IMR-90 (cell line): ENCODE measurements around the gene FERD3L. TPM values are rescaled to one million over a fixed set of nuclear protein-coding genes. Genes with fewer than 3 reads are reported as not detected.

Experiments
- ATAC-seq: fragments of 200-7000 bp; cut with Tn5 transposase; 2 replicates; pipeline ENCODE4 v1.9.1; 2020; ENCODE audit warnings: low read depth, mild to moderate bottlenecking, moderate library complexity
- BruUV-seq: library from RNA; stranded (reverse); fragments of 400-500 nt; replicated peaks from 2 replicates; lab custom pipeline; 2021; lab: Mats Ljungman, UMichigan
- CTCF ChIA-PET: fragments of 300-600 bp; formaldehyde crosslinking; extraction: SDS; loops from one replicate; lab custom pipeline; 2021; ENCODE audit warnings: antibody characterized with exemption; lab: Yijun Ruan, JAX
- POLR2A ChIA-PET: fragments of 300-600 bp; sonication (Branson Sonifier 250); formaldehyde crosslinking; loops from one replicate; lab custom pipeline; 2022; ENCODE audit warnings: antibody characterized with exemption; ENCODE audit not compliant: unreplicated experiment; lab: Charles Lee
- DNase-seq: peaks from one replicate; pipeline ENCODE4 v3.0.0; 2013
- H2AFZ ChIP-seq: replicated peaks from 2 replicates; pipeline ENCODE3; 2013; ENCODE audit warnings: low read length, mild to moderate bottlenecking; ENCODE audit not compliant: poor library complexity
- H2AK5ac ChIP-seq: 2 replicates; pipeline ENCODE4 v1.6.1; 2013; ENCODE audit warnings: low read depth, low read length, inconsistent platforms
- H2AK9ac ChIP-seq: replicated peaks from 2 replicates; pipeline ENCODE3; 2013; ENCODE audit warnings: mild to moderate bottlenecking, low read depth, low read length, moderate library complexity; ENCODE audit not compliant: poor library complexity
- H2BK120ac ChIP-seq: 2 replicates; pipeline ENCODE4 v1.6.1; 2013; ENCODE audit warnings: low read depth, low read length, inconsistent platforms
- H2BK15ac ChIP-seq: 3 replicates; pipeline ENCODE4 v1.6.1; 2013; ENCODE audit warnings: low read depth, low read length, inconsistent platforms
- H2BK20ac ChIP-seq: 2 replicates; pipeline ENCODE4 v1.6.1; 2013; ENCODE audit warnings: low read depth, mild to moderate bottlenecking, inconsistent platforms, low read length, moderate library complexity
- H2BK5ac ChIP-seq: 2 replicates; pipeline ENCODE4 v1.6.1; 2013; ENCODE audit warnings: mild to moderate bottlenecking, low read depth, low read length, inconsistent platforms; ENCODE audit not compliant: poor library complexity, severe bottlenecking
- H3K14ac ChIP-seq: replicated peaks from 2 replicates; pipeline ENCODE4 v1.6.1; 2013; ENCODE audit warnings: low read depth, low read length, inconsistent platforms
- H3K18ac ChIP-seq: 2 replicates; pipeline ENCODE4 v1.6.1; 2013; ENCODE audit warnings: low read depth, low read length, control low read depth
- H3K23ac ChIP-seq: 2 replicates; pipeline ENCODE4 v1.6.1; 2013; ENCODE audit warnings: low read depth, low read length, inconsistent platforms
- H3K27ac ChIP-seq: 2 replicates; pipeline ENCODE4 v1.5.1; 2013; ENCODE audit warnings: mild to moderate bottlenecking, control low read depth, low read length; ENCODE audit not compliant: insufficient read depth
- H3K27me3 ChIP-seq: 2 replicates; pipeline ENCODE4 v1.6.1; 2013; ENCODE audit warnings: low read length; ENCODE audit not compliant: control insufficient read depth, insufficient read depth
- H3K36me3 ChIP-seq: 2 replicates; pipeline ENCODE4 v1.6.1; 2013; ENCODE audit warnings: low read length, mixed read lengths; ENCODE audit not compliant: control insufficient read depth, insufficient read depth
- H3K4ac ChIP-seq: 2 replicates; pipeline ENCODE4 v1.6.1; 2013; ENCODE audit warnings: low read depth, low read length, inconsistent platforms
- H3K4me1 ChIP-seq: 2 replicates; pipeline ENCODE4 v1.6.1; 2013; ENCODE audit warnings: low read length, mixed read lengths; ENCODE audit not compliant: control insufficient read depth, insufficient read depth
- H3K4me2 ChIP-seq: 2 replicates; pipeline ENCODE4 v1.6.1; 2013; ENCODE audit warnings: low read depth, mild to moderate bottlenecking, control low read depth, low read length, moderate library complexity
- H3K4me3 ChIP-seq: 2 replicates; pipeline ENCODE4 v1.5.1; 2013; ENCODE audit warnings: low read depth, mild to moderate bottlenecking, control low read depth, low read length, moderate library complexity; ENCODE audit not compliant: insufficient read depth
- H3K56ac ChIP-seq: 2 replicates; pipeline ENCODE4 v1.6.1; 2013; ENCODE audit warnings: low read length, inconsistent platforms; ENCODE audit not compliant: insufficient read depth; ENCODE audit errors: extremely low read depth
- H3K79me1 ChIP-seq, 2 experiments: 2 replicates each; pipeline ENCODE4 v1.6.1; 2013; ENCODE audit warnings: low read length in 2 of 2, inconsistent platforms in 1 of 2, low read depth in 1 of 2
- H3K9ac ChIP-seq: 2 replicates; pipeline ENCODE4 v1.6.1; 2013; ENCODE audit warnings: low read depth, low read length, control low read depth
- H3K9me1 ChIP-seq: 2 replicates; pipeline ENCODE4 v1.6.1; 2013; ENCODE audit warnings: low read length, inconsistent platforms; ENCODE audit not compliant: insufficient read depth
- H3K9me3 ChIP-seq: 2 replicates; pipeline ENCODE4 v1.6.1; 2013; ENCODE audit warnings: low read length; ENCODE audit not compliant: control insufficient read depth, insufficient read depth
- H4K20me1 ChIP-seq: 2 replicates; pipeline ENCODE4 v1.6.1; 2013; ENCODE audit warnings: low read length, inconsistent platforms; ENCODE audit not compliant: insufficient read depth
- H4K5ac ChIP-seq: 2 replicates; pipeline ENCODE4 v1.6.1; 2013; ENCODE audit warnings: mild to moderate bottlenecking, low read depth, low read length, control low read depth
- H4K8ac ChIP-seq, 2 experiments: 2 replicates each; pipeline ENCODE4 v1.6.1; 2013; ENCODE audit warnings: low read depth in 2 of 2, low read length in 2 of 2, control low read depth in 1 of 2, inconsistent platforms in 1 of 2
- H4K91ac ChIP-seq: 2 replicates; pipeline ENCODE4 v1.6.1; 2013; ENCODE audit warnings: low read depth, low read length, inconsistent platforms; ENCODE audit not compliant: insufficient read depth
- MAFK ChIP-seq: IDR thresholded peaks from 2 replicates; pipeline ENCODE4 v1.6.1; 2012; ENCODE audit warnings: low read depth, low read length, improper control_type of control experiment
- WGBS, 2 experiments: methylation state at CpG; one replicate each; pipeline versions ENCODE4 v1.1.5 to v1.1.7; 2013; ENCODE audit warnings: missing lambda C conversion rate in 2 of 2; ENCODE audit not compliant: insufficient read length in 1 of 2; ENCODE audit errors: extremely low coverage in 2 of 2; 5-methylcytosine and 5-hydroxymethylcytosine counted together
- dilution Hi-C: fragments of 300-500 bp; cut with HindIII; formaldehyde crosslinking; loops from one replicate; pipeline ENCODE4 v1.14.3; 2018; ENCODE audit warnings: low sequenced_read_pairs; ENCODE audit not compliant: unreplicated experiment
- in situ Hi-C: fragments of 300-500 bp; cut with MboI; formaldehyde crosslinking; loops from 3 replicates; pipeline ENCODE4 v1.14.3; 2019; ENCODE audit warnings: low sequenced_read_pairs, inconsistent platforms, mixed read lengths
- intact Hi-C: fragments of 100-400 bp; cut with micrococcal nuclease; formaldehyde crosslinking; loops from 2 replicates; pipeline ENCODE4 v1.10.0; 2022
- polyA plus RNA-seq, 3 experiments: library from polyadenylated mRNA; depleted of rRNA; stranded (reverse); fragments of >200 nt; gene quantifications; 2 replicates each; pipeline ENCODE4 v1.2.3, GENCODE V29; 2012; ENCODE audit warnings: low replicate concordance in 1 of 3
- total RNA-seq: library from RNA; depleted of rRNA; stranded (reverse); fragments of >200 nt; gene quantifications from 2 replicates; pipeline ENCODE4 v1.2.3, GENCODE V29; 2012

Gene FERD3L
- total and polyA plus RNA-seq, 2 of the 4 experiments (the other 2 are of a cell fraction), result not detected

GRCh38 chr7:19110026-19110730 lies 35.0 kb downstream of the FERD3L start:
- no TSS peak for BruUV-seq
- no peak overlapping the region for H4K91ac ChIP-seq
- no peaks in the 10 kb centered on the region for H3K27me3 ChIP-seq
- no peak overlapping the region for H2AFZ ChIP-seq
- H3K4me1 ChIP-seq, result peaks cover 7% of the 10 kb centered on the region
- 0 out of 2 replicates have a peak, but pooled peaks cover 3% of the 10 kb centered on the region for H3K9me1 ChIP-seq
- no peak overlapping the region for H3K23ac ChIP-seq
- H2AK9ac ChIP-seq, result no peak overlapping the region
- POLR2A ChIA-PET, result no interaction called here
- no peak overlapping the region for H3K4ac ChIP-seq
- CTCF ChIA-PET, result no interaction called here
- H2BK15ac ChIP-seq, result no peak overlapping the region
- H3K36me3 ChIP-seq, result no peaks in the 10 kb centered on the region; the same call in 1 of the 2 replicates
- dilution Hi-C loops (no loop called here), intact Hi-C loops (loop anchor here (10.0 kb wide), 1 partner anchor 355 kb away; no protein-coding TSS in a partner anchor), in situ Hi-C loops (loop anchor here (10.0 to 25.0 kb wide), 2 partner anchors 415 to 748 kb away; no protein-coding TSS in a partner anchor)
- no peak overlapping the region for H2AK5ac ChIP-seq
- ATAC-seq, result no peak
- no peak overlapping the region for H4K5ac ChIP-seq
- no peaks in the 10 kb centered on the region for H3K9me3 ChIP-seq
- DNase-seq, result no peak
- H2BK20ac ChIP-seq, result no peak overlapping the region
- peaks cover 3% of the 10 kb centered on the region; the same call in 1 of the 2 replicates for H4K20me1 ChIP-seq
- no peak overlapping the region for H4K8ac ChIP-seq
- H3K4me3 ChIP-seq, result no peak overlapping the region
- H3K18ac ChIP-seq, result no peak overlapping the region
- peaks cover 6 to 33% of the 10 kb centered on the region in 2 experiments; a peak in 3 of 4 replicates for H3K79me1 ChIP-seq
- H3K9ac ChIP-seq, result no peak overlapping the region
- no peak overlapping the region for H2BK5ac ChIP-seq
- H3K4me2 ChIP-seq, result no peak overlapping the region
- WGBS, 2 experiments, result 100% methylated on average over 2 of the region's 11 CpGs; no CpG with 5 or more reads in 1 of the 2 experiments
- no peak overlapping the region for H3K56ac ChIP-seq
- no peak overlapping the region for H2BK120ac ChIP-seq
- H3K27ac ChIP-seq, result no peak overlapping the region
- H3K14ac ChIP-seq, result no peak overlapping the region
- TF ChIP-seq MAFK, result no peak
